ENCODE results near the gene CYP4A22. TPM values are rescaled to one million over a fixed set of nuclear protein-coding genes. Genes with fewer than 3 reads are reported as not detected.

CYP4A22 gene
- total and polyA plus RNA-seq, 4 experiments from 2014 or later, result not detected

- H3K36me3 Mint-ChIP-seq, result no peaks in the 10 kb centered on the region
- H3K4me3 Mint-ChIP-seq, result no peak overlapping the region
- DNase-seq, result no peak
- CTCF ChIA-PET (ENCODE audit: partially characterized antibody), result interaction anchor here (1.0 to 12.3 kb wide), 2 partner anchors 9 to 81 kb away, joined by 4 to 169 read pairs; partner anchors contain the start of gene PDZK1IP1
- Histone ChIP-seq H3K36me3 (ENCODE audit: insufficient read depth, low read length) (no peaks in the 10 kb centered on the region), H3K4me3 (ENCODE audit: low read length in 2 of 2) (no peak overlapping the region), H3K27ac (ENCODE audit: low read depth, low read length) (no peak overlapping the region), H3K27me3 (ENCODE audit: insufficient read depth, low read length) (peaks cover 6% of the 10 kb centered on the region), H3K9me3 (ENCODE audit: control insufficient read depth in 1 of 2, low read length in 2 of 2) (no peaks in the 10 kb centered on the region), H3K4me1 (ENCODE audit: insufficient read depth, low read length) (peaks cover 7% of the 10 kb centered on the region)
- intact Hi-C loops (cut with micrococcal nuclease), result no loop called here
- peaks cover 5 to 12% (median 8%) of the 10 kb centered on the region in 4 donors for H3K4me1 Mint-ChIP-seq
- peaks cover 9 to 31% of the 10 kb centered on the region in 2 donors for H3K27me3 Mint-ChIP-seq
- H3K9me3 Mint-ChIP-seq, result no peaks in the 10 kb centered on the region
- H3K27ac Mint-ChIP-seq, result no peak overlapping the region
- POLR2A ChIA-PET (ENCODE audit: partially characterized antibody), result no interaction called here
These were observed 44.9 kb downstream of the CYP4A22 start for GRCh38 chr1:47181955-47182675.

GRCh38 chr1:47182676-47183235 lies 45.5 kb downstream of the CYP4A22 start:
- POLR2A ChIA-PET (ENCODE audit: partially characterized antibody), result no interaction called here
- CTCF ChIA-PET (ENCODE audit: partially characterized antibody), result interaction anchor here (1.0 to 12.3 kb wide), 3 partner anchors 9 to 80 kb away, joined by 3 to 169 read pairs (median 4); partner anchors contain the start of gene PDZK1IP1
- H3K27me3 Mint-ChIP-seq, result peaks cover 9 to 31% of the 10 kb centered on the region in 2 donors

DNA sequence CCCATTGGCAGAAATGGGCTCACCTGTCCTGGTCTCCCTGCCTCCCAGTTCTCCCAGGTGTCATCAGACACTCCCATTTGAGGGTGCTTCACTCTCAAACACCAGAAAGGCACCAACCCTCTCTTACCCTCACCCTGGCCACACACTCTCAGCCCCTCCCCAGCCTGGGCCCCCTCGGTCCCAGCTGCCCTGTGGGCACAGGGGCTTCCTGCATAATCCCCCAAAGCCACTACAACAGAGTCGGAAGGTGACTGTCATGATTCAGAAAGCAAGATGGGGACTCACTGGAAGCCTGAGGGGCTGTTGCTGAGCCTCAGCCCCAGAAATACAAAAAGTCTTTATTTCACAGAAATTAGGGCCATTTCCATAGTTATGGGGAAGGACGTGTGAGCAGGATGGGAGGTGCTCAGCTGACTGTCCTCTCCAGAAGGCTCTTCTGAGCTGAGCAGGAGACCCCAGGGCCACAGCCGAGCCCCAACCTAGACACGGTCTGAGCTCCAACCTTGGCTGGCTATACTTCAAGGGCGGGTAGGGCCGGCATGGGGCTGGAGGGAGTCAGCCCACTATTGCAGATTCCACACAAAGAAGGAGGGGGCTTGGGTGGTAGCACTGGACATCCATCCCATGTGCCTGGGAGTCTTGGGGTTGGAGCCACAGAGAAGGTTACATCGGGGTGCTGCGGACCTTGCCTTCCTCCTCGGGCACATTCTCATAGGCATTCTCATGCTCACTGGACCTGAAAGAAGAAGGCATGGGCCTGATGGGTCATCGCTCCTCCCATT lies 46.3 kb downstream of the CYP4A22 start:
- no peaks in the 10 kb centered on the region for H3K36me3 ChIP-seq (ENCODE audit: insufficient read depth, low read length)
- H3K27me3 Mint-ChIP-seq, result peaks cover 9 to 31% of the 10 kb centered on the region in 2 donors
- H3K4me3 Mint-ChIP-seq, result no peak overlapping the region
- H3K4me1 ChIP-seq (ENCODE audit: insufficient read depth, low read length), result peaks cover 7% of the 10 kb centered on the region
- H3K4me1 Mint-ChIP-seq, result peaks cover 5 to 12% (median 8%) of the 10 kb centered on the region in 4 donors
- no peaks in the 10 kb centered on the region for H3K36me3 Mint-ChIP-seq
- CTCF ChIA-PET (ENCODE audit: partially characterized antibody), result interaction anchor here (0.9 to 12.3 kb wide), 4 partner anchors 8 to 19 kb away, joined by 3 to 169 read pairs (median 10); partner anchors contain the start of gene PDZK1IP1
- no peaks in the 10 kb centered on the region for H3K9me3 Mint-ChIP-seq
- no peak overlapping the region for H3K4me3 ChIP-seq (ENCODE audit: low read length in 2 of 2)
- POLR2A ChIA-PET (ENCODE audit: partially characterized antibody), result no interaction called here
- H3K27ac Mint-ChIP-seq, result no peak overlapping the region
- DNase-seq, result no peak
- intact Hi-C loops (cut with micrococcal nuclease), result no loop called here
- H3K27ac ChIP-seq (ENCODE audit: low read depth, low read length), result no peak overlapping the region
- H3K9me3 ChIP-seq (ENCODE audit: control insufficient read depth in 1 of 2, low read length in 2 of 2), result no peaks in the 10 kb centered on the region
- H3K27me3 ChIP-seq (ENCODE audit: insufficient read depth, low read length), result peaks cover 6% of the 10 kb centered on the region

More at GRCh38 chr1:47182676-47183235, 45.5 kb downstream of the CYP4A22 start:
- H3K4me1 Mint-ChIP-seq, result peaks cover 5 to 12% (median 8%) of the 10 kb centered on the region in 4 donors
- intact Hi-C loops (cut with micrococcal nuclease), result no loop called here
- Histone ChIP-seq H3K9me3 (ENCODE audit: control insufficient read depth in 1 of 2, low read length in 2 of 2) (no peaks in the 10 kb centered on the region), H3K4me3 (ENCODE audit: low read length in 2 of 2) (no peak overlapping the region), H3K27ac (ENCODE audit: low read depth, low read length) (no peak overlapping the region), H3K4me1 (ENCODE audit: insufficient read depth, low read length) (peaks cover 7% of the 10 kb centered on the region), H3K36me3 (ENCODE audit: insufficient read depth, low read length) (no peaks in the 10 kb centered on the region), H3K27me3 (ENCODE audit: insufficient read depth, low read length) (peaks cover 6% of the 10 kb centered on the region)
- no peaks in the 10 kb centered on the region for H3K36me3 Mint-ChIP-seq
- no peak overlapping the region for H3K4me3 Mint-ChIP-seq
- H3K27ac Mint-ChIP-seq, result no peak overlapping the region
- no peak for DNase-seq
- no peaks in the 10 kb centered on the region for H3K9me3 Mint-ChIP-seq

DNA sequence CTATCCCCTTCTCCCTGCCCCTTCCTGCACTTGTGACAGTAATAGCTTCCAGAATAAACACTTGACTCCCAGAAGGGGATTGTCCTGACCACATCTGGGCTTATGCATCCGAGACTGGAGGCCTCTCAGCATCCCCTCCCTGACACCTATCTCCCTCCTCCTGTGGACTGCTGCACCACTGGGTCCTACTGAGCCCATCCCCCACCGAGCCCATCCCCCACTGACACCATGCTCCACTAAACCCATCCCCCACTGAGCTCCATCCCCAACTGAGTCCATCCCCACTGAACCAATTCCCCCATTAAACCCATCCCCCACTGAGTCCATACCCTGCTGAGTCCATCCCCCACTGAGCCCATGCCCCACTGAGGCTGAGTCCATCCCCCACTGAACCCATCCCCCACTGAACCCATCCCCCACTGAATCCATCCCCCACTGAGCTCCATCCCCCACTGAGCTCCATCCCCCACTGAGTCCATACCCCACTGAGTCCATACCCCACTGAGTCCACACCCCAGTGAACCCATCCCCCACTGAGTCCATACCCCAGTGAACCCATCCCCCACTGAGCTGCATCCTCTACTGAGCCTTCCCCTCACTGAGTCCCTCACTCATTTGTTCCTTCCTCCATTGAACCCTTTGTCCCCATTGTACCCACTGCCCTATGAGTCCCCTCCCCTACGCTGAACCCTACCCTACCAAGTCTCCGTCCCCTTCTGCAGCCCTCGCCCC lies 47.0 kb downstream of the CYP4A22 start:
- Mint-ChIP-seq H3K4me1 (peaks cover 2 to 6% (median 4%) of the 10 kb centered on the region in 4 donors), H3K27me3 (peaks cover 9 to 28% of the 10 kb centered on the region in 2 donors), H3K4me3 (no peak overlapping the region), H3K36me3 (no peaks in the 10 kb centered on the region), H3K9me3 (no peaks in the 10 kb centered on the region), H3K27ac (no peak overlapping the region)
- CTCF ChIA-PET (ENCODE audit: partially characterized antibody), result interaction anchor here (0.6 to 12.3 kb wide), 5 partner anchors 7 to 254 kb away, joined by 3 to 169 read pairs (median 4); partner anchors contain the start of genes FOXD2 and PDZK1IP1
- no peak for DNase-seq
- Histone ChIP-seq H3K4me3 (ENCODE audit: low read length in 2 of 2) (no peak overlapping the region), H3K9me3 (ENCODE audit: control insufficient read depth in 1 of 2, low read length in 2 of 2) (no peaks in the 10 kb centered on the region), H3K36me3 (ENCODE audit: insufficient read depth, low read length) (no peaks in the 10 kb centered on the region), H3K27ac (ENCODE audit: low read depth, low read length) (no peak overlapping the region), H3K27me3 (ENCODE audit: insufficient read depth, low read length) (peaks cover 6% of the 10 kb centered on the region), H3K4me1 (ENCODE audit: insufficient read depth, low read length) (peaks cover 5% of the 10 kb centered on the region)
- intact Hi-C loops (cut with micrococcal nuclease), result no loop called here
- POLR2A ChIA-PET (ENCODE audit: partially characterized antibody), result no interaction called here

DNA sequence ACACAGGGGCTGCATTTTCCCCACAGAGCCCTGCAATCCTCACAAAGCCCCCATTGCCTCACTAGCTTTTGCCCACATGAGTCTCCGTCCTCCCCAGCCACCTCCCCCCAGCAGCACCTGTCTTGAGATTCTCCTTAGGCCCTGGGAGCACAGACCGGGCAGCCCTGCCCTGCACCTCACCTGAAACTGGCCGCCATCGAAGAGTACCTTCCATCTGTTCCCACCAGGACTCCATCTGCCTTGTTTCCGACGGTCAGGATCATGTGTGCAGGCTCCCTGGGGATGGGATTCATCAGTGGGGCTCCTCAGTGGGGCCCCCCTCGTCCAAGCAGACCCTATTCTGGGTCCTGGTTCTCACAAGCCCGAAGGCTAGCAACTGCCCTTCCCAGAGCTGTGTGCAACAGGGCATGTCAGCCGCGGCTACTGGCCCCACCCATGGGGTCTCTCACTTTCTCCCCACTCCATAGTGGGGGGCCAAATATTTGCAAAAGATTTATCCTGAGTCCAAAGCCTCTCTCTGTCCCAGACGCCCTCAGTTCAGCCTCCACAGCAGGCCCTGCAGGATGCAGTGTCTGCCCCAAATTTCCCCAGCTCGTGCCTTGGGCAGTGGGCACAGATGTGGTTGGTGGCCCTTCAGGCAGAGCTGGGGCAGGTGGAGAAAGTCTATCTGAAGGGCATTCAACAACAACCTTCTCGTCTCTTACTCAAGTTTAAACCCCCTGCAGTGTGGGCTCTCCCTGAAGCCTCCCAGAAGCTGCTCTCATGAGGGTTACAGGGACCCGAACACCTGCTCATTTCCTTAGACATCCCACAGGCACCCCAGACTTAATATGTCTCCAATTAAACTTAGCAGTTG lies 47.8 kb downstream of the CYP4A22 start:
- no peaks in the 10 kb centered on the region for H3K4me1 Mint-ChIP-seq
- no peak for DNase-seq
- no peaks in the 10 kb centered on the region for H3K9me3 Mint-ChIP-seq
- no peak overlapping the region for H3K4me3 ChIP-seq (ENCODE audit: low read length in 2 of 2)
- ChIA-PET POLR2A (ENCODE audit: partially characterized antibody) (no interaction called here), CTCF (ENCODE audit: partially characterized antibody) (interaction anchor here (0.6 to 12.3 kb wide), 5 partner anchors 6 to 253 kb away, joined by 3 to 169 read pairs (median 4); partner anchors contain the start of genes FOXD2 and PDZK1IP1)
- H3K4me3 Mint-ChIP-seq, result no peak overlapping the region
- peaks cover 9 to 23% of the 10 kb centered on the region in 2 donors for H3K27me3 Mint-ChIP-seq
- H3K27ac ChIP-seq (ENCODE audit: low read depth, low read length), result no peak overlapping the region
- H3K36me3 Mint-ChIP-seq, result no peaks in the 10 kb centered on the region
- H3K36me3 ChIP-seq (ENCODE audit: insufficient read depth, low read length), result no peaks in the 10 kb centered on the region
- no peaks in the 10 kb centered on the region for H3K4me1 ChIP-seq (ENCODE audit: insufficient read depth, low read length)
- intact Hi-C loops (cut with micrococcal nuclease), result no loop called here
- no peak overlapping the region for H3K27ac Mint-ChIP-seq
- H3K27me3 ChIP-seq (ENCODE audit: insufficient read depth, low read length), result no peaks in the 10 kb centered on the region
- H3K9me3 ChIP-seq (ENCODE audit: control insufficient read depth in 1 of 2, low read length in 2 of 2), result no peaks in the 10 kb centered on the region

Measured in CD4-positive, alpha-beta memory T cell (primary cell).